ENCODE measurements around the gene COG3. TPM values are rescaled to one million over a fixed set of nuclear protein-coding genes. Genes with fewer than 3 reads are reported as not detected.

The COG3 gene
- polyA plus RNA-seq, 1 donor from 2014 or later, result 29.6 TPM

DNA sequence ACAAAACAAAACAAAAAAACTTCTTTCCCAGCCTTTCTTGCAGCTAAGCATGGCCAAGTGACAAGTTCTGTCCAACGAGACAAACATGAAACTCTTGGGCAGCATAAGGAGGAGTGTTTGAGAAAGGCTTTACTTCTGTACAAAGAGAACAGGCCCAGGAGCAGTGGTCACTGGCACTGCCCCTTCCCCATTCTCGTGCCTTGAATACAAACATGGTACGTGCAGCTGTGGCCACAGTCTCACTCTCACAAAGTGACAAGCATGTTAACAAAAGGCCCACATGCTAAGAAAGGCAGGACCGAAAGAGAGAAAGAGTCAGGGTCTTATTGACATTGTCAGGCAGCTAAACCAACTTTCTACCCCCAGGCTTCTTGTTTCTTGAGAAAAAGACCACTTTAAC is 26.8 kb upstream of the COG3 start:
- peak overlapping the region in 1 of 4 donors; percentile 48 for H3K4me3 Mint-ChIP-seq
- peaks cover 6 to 18% (median 9%) of the 10 kb centered on the region in 3 donors for H3K4me1 Mint-ChIP-seq
- no peak overlapping the region for H3K27ac Mint-ChIP-seq
- no peaks in the 10 kb centered on the region for H3K36me3 Mint-ChIP-seq
- no peaks in the 10 kb centered on the region for H3K9me3 Mint-ChIP-seq
- H3K27me3 Mint-ChIP-seq, result peaks cover 1% of the 10 kb centered on the region

DNA sequence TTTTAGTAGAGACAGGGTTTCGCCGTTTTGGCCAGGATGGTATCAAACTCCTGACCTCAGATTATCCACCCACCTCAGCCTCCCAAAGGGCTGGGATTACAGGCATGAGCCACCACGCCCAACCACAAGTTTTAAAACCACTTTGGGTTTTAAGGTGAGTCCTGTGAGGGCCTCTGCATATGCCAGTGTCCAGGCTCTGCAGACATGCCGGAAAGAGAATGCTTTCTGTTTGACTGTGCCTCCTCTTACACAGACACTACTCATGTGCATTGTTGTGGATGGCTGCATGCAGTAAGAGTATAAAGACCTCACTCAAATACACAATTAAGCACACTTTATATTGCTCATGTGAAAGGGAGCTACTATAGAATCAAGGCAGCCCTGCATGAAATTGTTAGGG is 25.7 kb upstream of the COG3 start:
- peaks cover 6 to 18% (median 9%) of the 10 kb centered on the region in 3 donors for H3K4me1 Mint-ChIP-seq
- H3K4me3 Mint-ChIP-seq, result peak overlapping the region in 1 of 4 donors; percentile 67
- no peak overlapping the region for H3K27ac Mint-ChIP-seq

DNA sequence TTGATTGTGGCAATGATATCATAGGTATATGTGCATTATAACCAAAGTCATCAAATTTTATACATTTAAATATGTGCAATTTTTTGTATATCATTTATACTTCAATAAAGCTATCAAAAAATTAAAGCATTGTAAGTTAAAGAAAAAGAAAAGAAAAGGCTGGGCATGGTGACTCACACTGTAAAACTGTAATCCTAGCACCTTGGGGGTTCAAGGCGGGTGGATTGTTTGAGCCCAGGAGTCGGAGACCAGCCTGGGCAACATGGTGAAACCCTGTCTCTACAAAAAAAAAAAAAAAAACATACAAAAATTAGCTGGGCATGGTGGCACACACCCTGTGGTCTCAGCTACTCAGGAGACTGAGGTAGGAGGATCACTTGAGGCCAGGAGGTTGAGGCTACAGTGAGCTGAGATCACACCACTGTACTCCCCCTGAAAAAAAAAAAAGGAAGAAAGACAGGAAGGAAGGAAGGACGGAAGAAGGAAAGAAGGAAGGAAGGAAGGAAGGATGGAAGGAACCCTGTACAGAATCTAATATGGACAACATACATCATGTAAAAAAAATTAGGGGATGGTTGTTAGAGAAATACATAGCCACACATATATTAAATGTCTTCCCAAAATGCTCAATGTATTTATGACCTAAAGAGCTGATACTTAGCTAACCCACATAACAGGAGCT is 24.8 kb upstream of the COG3 start:
- Mint-ChIP-seq H3K9me3 (peaks cover 0 to 4% (median 0%) of the 10 kb centered on the region in 3 donors), H3K36me3 (no peaks in the 10 kb centered on the region), H3K4me3 (no peak overlapping the region), H3K27me3 (peaks cover 3% of the 10 kb centered on the region), H3K27ac (no peak overlapping the region), H3K4me1 (peaks cover 6 to 18% (median 9%) of the 10 kb centered on the region in 3 donors)

More for the DNA sequence above, 25.7 kb upstream of the COG3 start:
- Mint-ChIP-seq H3K27me3 (peaks cover 3% of the 10 kb centered on the region), H3K36me3 (no peaks in the 10 kb centered on the region), H3K9me3 (peaks cover 0 to 4% (median 0%) of the 10 kb centered on the region in 3 donors)

DNA sequence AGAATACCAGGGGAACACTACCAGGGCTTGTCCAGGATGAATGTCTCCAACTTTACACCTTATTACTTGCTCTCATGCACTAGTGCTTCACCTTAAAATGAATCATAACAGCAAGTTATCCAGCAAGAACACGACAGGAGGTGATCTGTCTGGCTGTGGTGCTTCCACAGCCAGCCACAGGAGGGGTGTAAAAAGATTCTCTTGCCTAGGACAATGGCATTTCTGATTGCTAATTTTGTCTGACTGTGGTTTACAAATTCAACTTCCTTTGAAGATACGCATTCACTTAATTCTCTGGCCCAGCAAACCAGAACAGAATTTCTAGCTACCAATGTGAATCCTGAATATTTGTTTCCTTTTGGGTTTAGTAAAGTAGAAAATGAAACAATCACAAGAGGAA is 23.1 kb upstream of the COG3 start:
- no peak overlapping the region for H3K27ac Mint-ChIP-seq
- peaks cover 3% of the 10 kb centered on the region for H3K27me3 Mint-ChIP-seq
- peaks cover 6 to 18% (median 9%) of the 10 kb centered on the region in 3 donors for H3K4me1 Mint-ChIP-seq
- H3K36me3 Mint-ChIP-seq, result no peaks in the 10 kb centered on the region
- H3K4me3 Mint-ChIP-seq, result peak overlapping the region in 1 of 4 donors; percentile 55
- peaks cover 0 to 4% (median 0%) of the 10 kb centered on the region in 3 donors for H3K9me3 Mint-ChIP-seq

DNA sequence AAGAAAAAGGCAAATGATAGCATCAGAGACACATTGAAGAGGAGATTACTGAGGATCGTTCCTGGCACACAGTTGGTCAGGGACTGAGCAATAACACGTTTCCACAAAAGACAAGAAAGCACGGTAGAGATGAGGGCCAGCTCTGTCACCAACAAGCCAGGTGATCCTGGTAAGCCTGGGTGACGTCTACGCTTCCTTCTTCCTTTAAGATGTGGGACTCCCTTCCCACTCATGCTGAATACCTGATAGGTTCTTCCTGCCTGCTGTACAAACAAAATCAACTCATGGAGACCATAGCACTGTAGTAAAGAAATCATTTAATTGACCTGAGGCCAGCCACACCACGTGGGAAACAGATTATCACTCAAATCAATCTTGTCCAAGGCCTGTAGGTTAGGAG is 19.7 kb upstream of the COG3 start:
- Mint-ChIP-seq H3K27me3 (peaks cover 11% of the 10 kb centered on the region), H3K4me3 (no peak overlapping the region), H3K27ac (no peak overlapping the region), H3K36me3 (peaks cover 4% of the 10 kb centered on the region), H3K4me1 (peaks cover 4 to 11% (median 6%) of the 10 kb centered on the region in 3 donors), H3K9me3 (peaks cover 0 to 4% (median 0%) of the 10 kb centered on the region in 3 donors)

DNA sequence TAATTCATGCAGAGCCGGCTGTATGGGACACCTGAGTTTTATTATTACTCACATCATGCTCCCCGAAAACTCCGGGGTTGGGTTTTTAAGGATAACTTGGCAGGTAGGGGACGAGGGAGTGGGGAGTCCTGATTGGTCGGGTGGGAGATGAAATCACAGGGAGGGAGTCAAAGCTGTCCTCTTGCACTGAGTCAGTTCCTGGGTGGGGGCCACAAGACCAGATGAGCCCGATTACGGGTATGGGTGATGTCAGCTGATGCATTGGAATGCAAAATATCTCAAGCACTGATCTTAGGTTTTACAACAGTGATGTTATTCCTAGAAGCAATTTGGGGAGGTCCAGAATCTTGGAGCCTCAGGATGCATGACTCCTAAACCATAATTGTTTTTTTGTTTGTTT is 18.6 kb upstream of the COG3 start:
- Mint-ChIP-seq H3K9me3 (peaks cover 0 to 4% (median 0%) of the 10 kb centered on the region in 3 donors), H3K4me3 (no peak overlapping the region), H3K36me3 (peaks cover 4% of the 10 kb centered on the region), H3K27ac (no peak overlapping the region), H3K4me1 (peaks cover 4 to 7% (median 6%) of the 10 kb centered on the region in 3 donors), H3K27me3 (peaks cover 14% of the 10 kb centered on the region)

DNA sequence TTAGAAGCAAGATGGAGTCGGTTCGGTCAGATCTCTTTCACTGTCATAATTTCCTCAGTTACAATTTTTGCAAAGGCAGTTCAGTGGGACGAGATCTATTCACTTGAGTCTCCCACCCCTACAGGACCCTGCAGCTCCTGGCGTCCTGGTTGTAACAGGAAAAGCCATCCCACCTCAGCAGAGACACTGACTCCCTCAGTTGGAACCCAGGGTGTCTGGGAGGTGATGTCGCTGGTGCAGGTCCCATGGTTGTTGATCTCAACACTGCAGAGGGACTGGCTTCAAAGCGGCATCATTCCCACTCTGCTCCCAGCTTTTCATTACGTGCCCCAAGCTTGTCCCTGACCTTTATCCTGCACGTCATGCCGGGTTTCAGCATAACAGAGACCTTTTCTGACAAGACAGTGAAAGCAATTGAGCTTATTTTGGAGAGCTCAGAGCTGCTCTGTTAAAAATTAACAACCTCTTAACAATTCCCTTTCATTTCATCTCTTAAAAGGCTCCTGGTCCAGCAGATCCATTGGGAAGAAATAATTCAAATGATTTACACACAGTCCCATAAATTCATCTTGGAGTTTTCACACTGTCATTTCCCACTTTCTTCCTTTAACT is 17.6 kb upstream of the COG3 start:
- peaks cover 0 to 4% (median 0%) of the 10 kb centered on the region in 3 donors for H3K9me3 Mint-ChIP-seq
- peaks cover 4% of the 10 kb centered on the region for H3K36me3 Mint-ChIP-seq
- peaks cover 16% of the 10 kb centered on the region for H3K27me3 Mint-ChIP-seq
- no peaks in the 10 kb centered on the region for H3K4me1 Mint-ChIP-seq
- H3K4me3 Mint-ChIP-seq, result no peak overlapping the region
- no peak overlapping the region for H3K27ac Mint-ChIP-seq

DNA sequence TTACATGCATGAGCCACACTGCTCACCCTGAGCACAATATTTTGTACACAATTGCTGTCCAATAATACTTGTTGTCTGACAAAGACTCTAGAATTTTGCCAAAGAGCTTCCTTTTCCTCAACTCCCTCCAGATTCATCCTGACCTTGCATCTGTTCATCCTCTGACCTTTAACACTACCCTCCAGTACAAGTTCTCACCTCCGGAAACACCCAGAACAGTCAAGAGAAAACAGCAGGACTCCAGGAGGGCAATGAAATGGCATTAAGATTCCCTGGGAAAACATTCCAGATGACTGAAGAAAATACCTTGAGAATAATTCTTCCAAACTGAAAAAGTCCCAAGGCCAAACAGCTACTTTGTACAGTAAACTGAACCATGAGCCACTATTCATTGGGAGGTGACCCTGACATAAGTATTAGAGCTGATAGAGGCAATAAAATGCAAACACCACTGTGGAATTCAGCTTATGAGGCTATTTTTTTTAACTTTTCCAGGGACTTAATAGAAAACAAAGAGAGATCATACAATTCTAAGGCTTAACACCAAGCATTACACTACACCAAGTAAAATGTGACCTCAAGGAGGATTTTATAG is 15.7 kb upstream of the COG3 start:
- H3K4me1 Mint-ChIP-seq, result no peaks in the 10 kb centered on the region
- no peaks in the 10 kb centered on the region for H3K9me3 Mint-ChIP-seq
- H3K4me3 Mint-ChIP-seq, result no peak overlapping the region
- peaks cover 5% of the 10 kb centered on the region for H3K36me3 Mint-ChIP-seq
- H3K27ac Mint-ChIP-seq, result no peak overlapping the region
- H3K27me3 Mint-ChIP-seq, result peaks cover 18% of the 10 kb centered on the region

DNA sequence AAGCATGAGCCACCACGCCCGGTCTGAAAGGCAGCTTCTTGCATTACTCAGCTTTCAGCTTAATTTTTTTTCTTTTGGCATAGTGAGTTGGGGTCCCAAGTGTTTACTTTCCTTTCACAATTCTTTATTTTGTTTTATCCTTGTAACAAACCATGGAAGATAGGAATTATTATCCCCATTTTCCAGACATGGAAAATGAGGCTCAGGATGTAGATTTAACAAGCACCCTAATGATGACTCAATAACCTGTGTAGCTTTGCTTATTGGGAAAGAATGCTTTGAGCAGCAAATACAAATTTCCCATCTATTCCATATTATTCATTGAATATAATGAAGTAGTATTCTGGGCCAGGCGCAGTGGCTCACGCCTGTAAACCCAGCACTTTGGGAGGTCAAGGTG is 13.5 kb upstream of the COG3 start:
- Mint-ChIP-seq H3K4me3 (no peak overlapping the region), H3K27me3 (peaks cover 18% of the 10 kb centered on the region)

DNA sequence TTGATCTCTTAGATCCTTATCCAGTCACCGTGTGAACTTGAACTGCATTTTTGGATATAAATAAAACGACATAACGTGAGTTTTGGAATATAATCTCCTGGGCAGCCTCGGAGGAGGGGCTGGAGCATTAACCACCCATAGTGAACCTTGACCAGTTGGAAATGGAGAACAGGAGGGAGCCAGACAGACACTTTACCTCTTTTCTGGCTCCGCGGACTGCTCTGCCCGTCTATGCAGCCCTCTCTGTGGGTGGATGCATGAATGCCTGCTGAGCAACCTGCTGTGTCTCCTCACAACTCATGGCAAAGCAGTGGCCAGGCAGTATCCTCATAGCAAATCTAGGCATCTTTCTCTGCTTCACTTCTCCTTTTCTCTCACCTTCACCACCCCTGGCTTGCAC is 10.5 kb upstream of the COG3 start:
- H3K27ac Mint-ChIP-seq, result no peak overlapping the region

More for the DNA sequence above, 13.5 kb upstream of the COG3 start:
- Mint-ChIP-seq H3K36me3 (peaks cover 5% of the 10 kb centered on the region), H3K9me3 (peaks cover 0 to 2% (median 2%) of the 10 kb centered on the region in 3 donors), H3K27ac (no peak overlapping the region), H3K4me1 (no peaks in the 10 kb centered on the region)

DNA sequence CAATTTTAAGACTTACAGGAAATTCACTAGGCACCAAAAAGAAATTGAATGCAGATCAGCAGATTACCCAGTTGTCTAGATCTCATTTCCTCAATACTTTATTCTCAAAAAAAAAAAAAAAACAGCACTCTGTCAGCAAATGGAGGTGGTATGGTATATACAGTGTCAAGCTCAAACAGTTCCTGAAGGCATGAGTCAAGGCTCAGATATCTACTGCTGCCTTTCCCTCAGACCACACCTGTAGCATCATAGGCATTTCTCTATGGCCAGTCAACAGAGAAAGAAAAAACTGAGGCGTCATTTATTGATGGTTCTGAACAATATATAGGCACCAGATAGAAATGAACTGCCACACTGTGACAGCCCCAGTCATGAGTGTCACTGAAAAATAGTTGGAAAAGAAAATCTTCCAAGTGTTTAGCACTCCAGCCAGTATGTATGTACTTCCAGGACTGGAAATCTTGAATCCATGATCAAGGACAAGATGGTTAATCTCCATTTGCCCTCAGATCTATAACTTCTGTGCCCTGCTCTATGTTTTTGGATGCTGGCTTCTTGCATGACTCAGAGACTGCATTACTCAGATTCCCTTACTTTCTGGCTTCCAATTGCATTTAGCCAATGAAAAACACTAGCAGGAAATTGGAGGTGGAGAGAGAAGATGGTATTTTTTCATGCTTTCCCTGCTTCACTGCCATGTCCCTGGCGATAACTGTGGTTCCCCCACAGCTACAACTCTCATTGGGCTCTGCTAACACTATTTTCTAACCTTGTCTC is 8.4 kb upstream of the COG3 start:
- H3K27ac Mint-ChIP-seq, result no peak overlapping the region

More for the DNA sequence above, 10.5 kb upstream of the COG3 start:
- Mint-ChIP-seq H3K4me3 (no peak overlapping the region), H3K36me3 (peaks cover 5% of the 10 kb centered on the region), H3K27me3 (peaks cover 16% of the 10 kb centered on the region), H3K4me1 (no peaks in the 10 kb centered on the region), H3K9me3 (peaks cover 7 to 14% (median 8%) of the 10 kb centered on the region in 3 donors)

DNA sequence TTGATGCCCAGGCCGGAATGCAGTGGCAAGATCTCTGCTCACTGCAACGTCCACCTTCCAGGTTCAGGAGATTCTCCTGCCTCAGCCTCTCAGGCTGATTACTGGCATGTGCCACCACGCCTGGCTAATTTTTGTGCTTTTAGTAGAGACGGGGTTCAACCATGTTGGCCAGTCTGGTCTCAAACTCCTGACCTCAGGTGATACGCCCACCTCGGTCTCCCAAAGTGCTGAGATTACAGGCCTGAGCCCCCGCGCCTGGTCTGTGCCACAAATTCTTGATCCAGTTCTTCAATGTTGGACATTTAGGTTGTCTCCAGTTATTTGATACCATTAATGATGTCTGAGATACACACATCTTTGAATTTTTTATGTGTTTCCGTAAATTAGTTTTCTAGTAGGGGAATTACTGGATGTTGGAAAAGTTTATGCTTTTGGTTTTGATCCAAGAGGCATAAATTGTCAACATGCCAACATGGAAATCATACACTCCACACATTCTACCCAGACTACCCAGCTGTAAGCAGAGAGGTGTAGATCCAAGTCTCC is 525 bp upstream of the COG3 start:
- Mint-ChIP-seq H3K4me1 (peaks cover 32 to 37% (median 36%) of the 10 kb centered on the region in 3 donors), H3K27ac (peak overlapping the region; percentile 67 to 97 (median 92)), H3K36me3 (no peaks in the 10 kb centered on the region), H3K4me3 (peak overlapping the region; percentile 90 to 99 (median 94)), H3K27me3 (no peaks in the 10 kb centered on the region), H3K9me3 (peaks cover 0 to 4% (median 0%) of the 10 kb centered on the region in 3 donors)

More for the DNA sequence above, 8.4 kb upstream of the COG3 start:
- H3K27me3 Mint-ChIP-seq, result peaks cover 10% of the 10 kb centered on the region
- peaks cover 5% of the 10 kb centered on the region for H3K36me3 Mint-ChIP-seq
- H3K4me1 Mint-ChIP-seq, result peaks cover 0 to under 1% (median 0%) of the 10 kb centered on the region in 3 donors
- H3K9me3 Mint-ChIP-seq, result peaks cover 7 to 14% (median 12%) of the 10 kb centered on the region in 3 donors
- no peak overlapping the region for H3K4me3 Mint-ChIP-seq

DNA sequence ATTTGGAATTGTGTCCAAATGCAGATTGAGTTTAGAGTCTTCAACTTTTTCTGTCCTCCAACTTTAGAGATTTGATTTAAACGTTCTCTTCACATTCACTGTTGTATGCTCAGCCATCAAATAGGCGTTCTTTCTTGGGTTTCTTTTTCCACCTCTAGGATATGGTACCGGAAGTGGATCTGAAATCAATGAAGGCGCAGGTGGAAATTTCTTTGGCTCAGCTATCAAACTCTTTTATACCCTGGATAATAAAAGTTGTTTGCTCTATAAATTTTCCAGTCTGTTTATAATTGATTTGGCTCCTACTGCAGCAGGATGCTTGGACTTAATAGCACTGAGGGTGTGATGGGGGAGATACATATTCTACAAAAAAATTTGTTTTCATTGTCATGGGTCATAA is 1.6 kb downstream of the COG3 start:
- Mint-ChIP-seq H3K27ac (peak overlapping the region in 2 of 3 donors; percentile 67 to 97), H3K4me3 (peak overlapping the region; percentile 90 to 99 (median 94)), H3K4me1 (peaks cover 40 to 47% (median 45%) of the 10 kb centered on the region in 3 donors), H3K27me3 (no peaks in the 10 kb centered on the region), H3K9me3 (no peaks in the 10 kb centered on the region), H3K36me3 (peaks cover 3% of the 10 kb centered on the region)

DNA sequence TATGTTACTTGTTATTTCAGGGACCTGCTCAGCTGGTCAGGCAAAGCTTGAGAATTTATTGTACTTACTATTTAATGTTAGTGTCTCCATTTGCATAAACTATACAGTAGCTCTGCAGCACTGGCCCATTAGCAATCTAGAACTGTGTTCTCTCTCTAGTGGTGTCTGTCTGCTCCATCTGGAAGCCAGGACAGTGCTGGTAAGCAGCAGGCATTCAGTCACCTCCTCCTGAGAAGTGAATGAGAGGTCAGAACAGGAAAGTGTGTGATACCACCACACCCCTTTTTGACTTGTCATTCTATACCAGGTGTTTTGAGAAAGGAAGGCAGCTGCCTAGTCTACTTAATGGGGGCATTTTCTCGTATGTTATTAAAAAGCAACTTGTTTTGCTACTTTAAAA is 3.9 kb downstream of the COG3 start:
- peak overlapping the region in 2 of 3 donors; percentile 3 to 9 for H3K27ac Mint-ChIP-seq

More for the DNA sequence above, 3.9 kb downstream of the COG3 start:
- Mint-ChIP-seq H3K9me3 (no peaks in the 10 kb centered on the region), H3K4me1 (peaks cover 52 to 61% (median 55%) of the 10 kb centered on the region in 3 donors), H3K36me3 (peaks cover 4% of the 10 kb centered on the region), H3K4me3 (peak overlapping the region in 2 of 4 donors; percentile 6 to 85), H3K27me3 (no peaks in the 10 kb centered on the region)

Measured in IgD-negative memory B cell (primary cell).